Vagina (tissue), 1 donor: ENCODE results near the gene POU6F2. TPM values are rescaled to one million over a fixed set of nuclear protein-coding genes. Genes with fewer than 3 reads are reported as not detected.

Experiments used
- small RNA-seq: library from RNA; depleted of rRNA; stranded (forward); fragments of <200 nt; gene quantifications from one replicate; pipeline ENCODE3, GENCODE V24; 2016
- total RNA-seq: library from RNA; depleted of rRNA; stranded (reverse); fragments of >200 nt; gene quantifications from one replicate; pipeline ENCODE4 v1.2.3, GENCODE V29; 2016

Gene POU6F2
- total RNA-seq, 1 donor from 2014 or later, result not detected

Small RNAs within 50 kb of the gene (small RNA-seq; reads per million reads assigned to genes)
- not detected for gene SNORA20B

Other genes starting within 250 kb of the POU6F2 start
- gene VPS41, start 68.7 kb upstream of the POU6F2 start, total RNA-seq, result 46.7 TPM